Hematopoietic multipotent progenitor cell (in vitro differentiated cells): ENCODE measurements around the gene ZMYM3. TPM values are rescaled to one million over a fixed set of nuclear protein-coding genes. Genes with fewer than 3 reads are reported as not detected.
"Not testable (repeated sequence)": the region's sequence is repeated elsewhere in the genome, so short reads cannot be mapped to it uniquely, and the experiment has no call there.

ENCODE experiments used
- DNase-seq, 3 donors: peaks; one replicate each; pipeline ENCODE4 v3.0.0-alpha.2; 2011 to 2015; ENCODE audit warnings: low read depth in 2 of 3, low spot score in 2 of 3
- total RNA-seq: library from RNA; depleted of rRNA; stranded (reverse); fragments of >200 nt; gene quantifications from one replicate; pipeline ENCODE4 v1.2.3, GENCODE V29; 2012

ZMYM3 gene
- 47.4 TPM for total RNA-seq

DNA sequence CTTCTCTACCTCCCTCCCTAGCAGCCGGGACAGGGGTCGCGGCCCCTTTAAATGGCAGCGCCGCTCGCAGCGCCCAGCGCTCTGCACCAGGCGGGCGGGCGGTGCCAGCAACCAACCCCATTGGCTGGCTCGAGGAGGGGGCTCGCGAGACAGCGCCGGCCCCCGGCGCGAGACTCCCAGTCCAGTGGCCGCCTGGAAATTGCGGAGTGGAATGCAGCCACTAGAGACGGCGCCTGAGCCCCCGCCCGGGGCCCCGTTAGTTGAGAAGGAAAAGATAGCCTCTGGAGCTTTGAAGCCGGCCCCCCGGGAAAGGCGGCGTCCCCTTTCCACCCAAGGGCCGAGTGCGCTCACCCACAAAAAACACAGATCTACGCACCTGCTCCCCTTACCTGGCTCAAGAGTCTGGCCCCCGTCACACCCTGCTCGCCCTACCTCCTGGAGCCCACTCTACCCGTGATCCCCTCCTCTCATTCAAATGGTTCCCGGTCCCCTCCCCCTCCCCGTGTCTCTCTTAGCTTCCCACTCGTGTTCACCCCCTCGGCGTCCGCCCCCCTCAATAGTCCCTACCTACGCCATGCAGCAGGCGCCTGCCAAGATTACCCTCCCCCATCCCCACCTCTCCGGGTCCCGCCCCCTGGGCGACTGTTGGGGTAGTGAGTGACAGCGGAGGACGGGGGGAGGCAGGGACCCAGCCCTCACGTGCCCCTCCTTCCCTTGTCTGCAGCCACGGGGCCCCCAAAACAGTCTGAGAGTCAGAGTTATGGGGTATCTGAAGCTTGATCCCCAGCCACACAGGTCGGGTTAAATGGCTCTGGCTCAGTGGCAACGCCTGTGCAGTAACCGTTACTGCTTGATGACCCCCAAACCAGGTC, at the start of gene ZMYM3:
Gene ZMYM3, minus strand, starts transcription at position 49 of the 872 bp plus-strand sequence. CDS start 885 bp downstream, outside the sequence.
- peak; percentile 33 to 90 (median 85) for DNase-seq

DNA sequence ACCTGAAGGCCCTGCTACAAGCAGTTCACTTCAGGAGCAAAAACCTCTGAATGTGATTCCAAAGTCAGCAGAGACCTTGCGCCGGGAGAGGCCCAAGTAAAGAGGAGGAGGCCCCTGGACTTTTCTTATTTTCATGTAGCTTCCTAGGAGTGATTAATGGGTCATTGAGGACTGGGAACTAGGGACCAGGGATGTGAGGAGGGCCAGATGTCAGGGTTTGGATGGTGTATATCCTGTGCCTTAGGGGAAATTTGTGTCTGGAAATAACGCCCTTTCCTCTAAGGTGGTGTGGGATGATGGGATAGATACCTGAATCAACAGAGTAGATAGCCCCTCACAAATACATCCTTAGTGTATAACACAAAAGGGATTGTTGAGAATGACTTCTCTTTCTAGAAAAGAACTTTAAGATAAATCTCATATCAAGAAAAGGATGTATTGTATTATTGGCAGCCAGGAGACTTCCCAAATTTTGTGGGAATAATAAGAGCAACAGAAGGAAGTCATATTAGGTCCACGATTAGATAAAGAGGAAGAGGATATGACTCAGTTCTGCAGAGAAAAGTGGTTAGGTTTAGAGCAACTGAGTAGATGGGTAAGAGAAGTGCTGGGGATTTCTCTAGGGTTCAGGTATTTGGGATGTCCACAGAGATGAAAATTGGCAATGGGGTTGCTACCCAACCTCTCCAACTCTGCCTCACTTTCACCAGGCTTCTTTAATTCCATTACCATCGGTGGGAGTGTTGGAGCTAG, 48.7 kb upstream of the ZMYM3 start:
- DNase-seq: no peak

DNA sequence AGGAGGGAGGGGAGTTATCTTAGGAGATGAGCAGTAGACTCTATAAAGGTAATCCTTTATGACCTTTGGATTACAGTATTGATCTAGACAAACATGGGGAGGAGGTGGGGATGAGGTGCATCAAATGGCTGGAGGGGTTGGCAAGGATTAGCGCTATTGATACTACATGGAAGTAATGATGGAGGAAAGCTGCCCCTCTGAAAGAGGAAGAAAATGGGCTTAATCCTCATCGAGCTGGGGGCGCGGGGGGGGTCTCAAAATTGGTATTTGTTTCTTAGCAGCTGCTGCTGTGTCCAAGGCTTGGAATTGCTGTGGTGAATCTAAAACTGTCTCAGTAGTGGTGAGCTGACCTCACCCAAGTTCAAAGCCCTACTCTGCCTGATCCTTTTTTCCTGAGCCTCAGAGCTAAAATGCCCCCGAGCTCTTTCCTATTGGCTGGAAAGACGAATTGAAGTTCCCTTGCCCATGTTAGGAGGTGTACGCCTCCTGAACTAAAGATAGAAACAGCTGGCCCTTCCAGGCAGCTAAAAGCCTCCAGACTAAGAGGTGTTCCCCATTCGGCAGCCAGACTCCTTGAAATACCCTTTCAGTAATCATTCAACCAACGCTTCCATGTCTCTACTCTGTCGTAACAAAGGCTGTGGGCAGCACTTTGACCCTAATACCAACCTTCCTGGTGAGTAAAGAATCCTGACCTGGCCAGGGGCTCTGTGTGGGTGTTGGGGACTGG, 47.4 kb upstream of the ZMYM3 start, which contains the start of gene ITGB1BP2:
Gene ITGB1BP2, plus strand, starts transcription at position 556 of the 730 bp plus-strand sequence. Its CDS starts 57 bp downstream, at position 613.
- DNase-seq: no peak

DNA sequence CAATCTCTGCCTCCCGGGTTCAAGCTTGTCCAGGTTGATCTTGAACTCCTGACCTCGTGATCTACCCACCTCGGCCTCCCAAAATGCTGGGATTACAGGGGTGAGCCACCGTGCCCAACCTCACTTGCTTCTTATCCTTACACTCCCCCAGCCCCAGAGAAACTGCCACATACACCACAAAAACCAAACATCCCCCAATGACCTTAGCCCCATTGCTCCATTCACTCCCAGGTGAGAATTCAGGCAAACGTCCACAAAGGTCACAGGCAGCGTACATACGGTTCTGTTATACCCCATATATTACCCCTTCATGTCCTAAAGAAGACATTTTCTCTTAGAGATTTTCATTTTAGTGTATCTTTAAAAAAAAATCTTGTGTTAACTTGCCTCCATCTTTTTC, 46.6 kb upstream of the ZMYM3 start:
- DNase-seq: not testable (repeated sequence)

DNA sequence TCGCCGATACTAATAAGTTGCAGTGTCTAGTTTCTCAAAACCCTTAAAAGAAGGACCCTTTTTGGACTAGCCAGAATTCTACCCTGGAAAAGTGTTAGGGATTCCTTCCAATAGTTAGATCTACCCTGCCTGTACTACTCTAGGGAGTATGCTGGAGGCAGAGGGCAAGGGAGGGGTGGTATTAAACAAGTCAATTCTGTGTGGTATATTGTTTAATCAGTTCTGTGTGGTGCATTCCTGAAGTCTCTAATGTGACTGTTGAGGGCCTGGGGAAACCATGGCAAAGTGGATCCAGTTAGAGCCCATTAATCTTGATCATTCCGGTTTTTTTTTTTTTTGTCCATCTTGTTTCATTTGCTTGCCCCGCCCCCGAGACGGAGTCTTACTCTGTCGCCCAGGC, 46.1 kb upstream of the ZMYM3 start:
- not testable (repeated sequence) for DNase-seq

DNA sequence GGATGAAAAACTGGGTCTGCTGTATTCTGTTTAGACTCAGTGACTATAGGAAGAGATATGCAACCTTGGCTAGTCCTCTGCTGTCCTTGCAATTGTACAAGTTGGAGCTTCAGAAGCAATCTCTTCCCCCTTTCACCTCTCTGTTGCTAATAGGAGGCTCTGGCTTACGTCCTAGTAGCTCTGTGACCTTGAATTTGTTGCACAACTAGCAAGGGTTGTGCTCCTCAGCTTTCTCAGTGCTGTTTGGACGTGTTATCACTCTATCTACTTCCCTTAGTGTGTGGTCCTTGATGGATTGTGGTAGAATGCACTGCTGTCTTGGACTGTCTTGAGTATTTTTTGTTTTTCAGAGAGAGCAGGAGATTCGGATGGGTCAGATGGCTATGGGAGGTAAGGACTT, 44.2 kb upstream of the ZMYM3 start:
- DNase-seq: no peak

DNA sequence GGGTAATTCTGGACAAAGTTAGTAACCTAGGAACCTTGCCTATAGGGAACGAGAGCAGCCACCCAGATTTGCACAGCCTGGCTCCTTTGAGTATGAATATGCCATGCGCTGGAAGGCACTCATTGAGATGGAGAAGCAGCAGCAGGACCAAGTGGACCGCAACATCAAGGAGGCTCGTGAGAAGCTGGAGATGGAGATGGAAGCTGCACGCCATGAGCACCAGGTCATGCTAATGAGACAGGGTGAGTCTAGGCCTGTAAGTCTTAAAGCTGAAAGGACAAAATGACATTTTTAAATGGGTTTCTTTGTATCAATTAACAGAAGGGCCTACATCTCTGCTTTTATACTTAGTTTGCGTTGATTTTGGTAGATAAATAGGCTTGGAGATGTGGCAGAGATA, 42.9 kb upstream of the ZMYM3 start:
- no peak for DNase-seq

DNA sequence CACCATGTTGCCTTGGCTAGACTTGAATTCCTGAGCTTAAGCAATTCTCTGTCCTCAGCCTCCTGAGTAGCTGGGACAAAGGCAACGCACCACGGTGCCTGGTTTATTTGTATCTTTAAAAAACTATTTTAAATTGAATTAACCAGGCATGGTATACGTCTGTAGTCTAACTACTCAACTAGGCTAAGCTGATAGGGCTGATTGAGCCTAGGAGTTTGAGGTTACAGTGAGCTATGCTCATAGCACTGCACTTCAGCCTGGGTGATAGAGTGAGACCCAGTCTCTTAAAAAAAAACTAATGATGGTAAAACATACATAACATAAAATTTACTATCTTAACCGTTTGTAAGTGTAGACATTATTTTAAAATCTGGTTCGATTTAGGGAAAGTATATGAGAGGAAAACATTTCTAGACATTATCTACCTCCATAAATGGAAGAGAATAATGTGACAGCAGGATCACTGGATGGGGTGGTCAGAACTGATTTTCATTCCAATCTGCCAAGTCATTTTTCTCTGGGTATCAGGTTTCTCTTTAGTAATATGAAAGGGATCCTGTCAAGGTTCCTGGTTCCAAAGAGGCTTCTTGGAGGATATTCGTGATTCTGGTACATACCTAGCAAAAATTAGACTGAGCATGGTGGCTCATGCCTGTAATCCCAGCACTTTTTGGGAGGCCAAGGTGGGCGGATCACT, 38.9 kb upstream of the ZMYM3 start:
- no peak for DNase-seq

DNA sequence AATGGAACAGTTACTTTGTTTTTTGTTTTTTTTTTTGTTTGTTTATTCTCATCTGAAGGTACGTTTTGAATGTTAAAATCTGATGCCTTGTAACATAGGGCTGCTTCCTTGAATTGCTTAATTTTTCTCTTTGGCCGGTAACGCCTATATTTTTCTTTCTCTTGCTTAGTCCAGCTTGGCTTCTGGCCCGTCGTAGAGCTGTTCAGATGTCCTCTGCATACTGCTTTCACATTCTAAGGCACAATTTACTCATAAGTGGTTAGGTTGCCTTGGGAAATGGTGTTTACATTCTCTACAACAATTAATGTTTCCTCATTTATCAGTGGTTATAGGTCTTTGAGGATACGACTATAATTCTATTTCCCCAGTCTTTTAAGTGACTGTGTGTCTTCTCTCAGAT, 37.4 kb upstream of the ZMYM3 start:
- DNase-seq: no peak

DNA sequence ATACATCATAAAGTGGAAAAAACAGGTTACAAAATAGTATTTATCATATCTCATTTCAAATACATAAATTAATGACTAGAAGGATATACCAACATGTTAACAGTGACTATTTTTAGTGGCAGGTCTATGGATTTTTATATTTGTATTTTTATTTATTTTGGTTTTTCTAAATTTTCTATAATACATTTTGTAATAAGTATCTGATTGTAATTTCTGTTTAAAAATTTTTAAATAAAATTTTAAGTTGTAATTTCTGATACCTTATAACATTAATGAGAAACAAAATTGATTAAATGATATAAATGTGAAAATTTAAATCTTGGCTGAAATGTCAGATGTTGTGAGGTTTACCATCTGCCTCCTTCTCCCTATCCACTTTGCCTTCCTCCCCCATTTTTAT, 32.0 kb upstream of the ZMYM3 start:
- no peak for DNase-seq

DNA sequence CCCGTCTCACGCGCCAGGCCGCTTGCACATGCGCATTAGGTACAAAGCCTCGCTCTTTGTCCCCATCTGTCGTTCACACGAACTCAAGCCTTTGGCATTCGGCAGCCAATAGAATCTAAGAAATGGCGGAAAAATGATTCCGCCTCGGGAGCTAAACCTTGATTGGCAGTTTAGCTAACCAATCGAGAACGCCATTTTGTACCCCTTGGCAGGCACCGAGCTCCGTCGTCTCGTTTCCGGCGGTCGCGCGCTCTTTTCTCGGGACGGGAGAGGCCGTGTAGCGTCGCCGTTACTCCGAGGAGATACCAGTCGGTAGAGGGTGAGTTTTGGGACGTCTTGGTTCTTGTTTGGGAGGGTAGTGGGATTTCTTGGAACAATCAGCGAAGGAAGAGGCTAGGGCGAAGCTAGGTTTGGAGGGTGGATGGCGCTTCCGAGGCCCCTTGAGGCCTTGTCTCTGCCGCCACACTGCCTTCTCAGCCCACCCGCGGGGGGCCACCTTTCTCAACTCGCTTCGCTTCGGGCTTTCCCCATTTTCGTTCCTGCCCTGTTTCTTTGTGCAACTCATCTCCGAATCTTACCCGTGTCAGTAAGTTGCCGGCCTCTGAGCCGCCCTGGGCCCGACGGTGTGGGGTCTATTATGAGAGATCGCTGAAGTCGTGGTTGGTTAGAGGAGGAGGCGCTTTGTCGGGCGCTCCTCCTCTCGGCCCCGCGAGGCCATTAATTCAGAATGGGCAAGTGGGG, 29.6 kb upstream of the ZMYM3 start, which contains the start of gene NONO:
Gene NONO, plus strand, starts transcription at position 233 of the 741 bp plus-strand sequence. CDS start 7,003 bp downstream, outside the sequence.
- peak; percentile 71 to 98 (median 96) for DNase-seq

DNA sequence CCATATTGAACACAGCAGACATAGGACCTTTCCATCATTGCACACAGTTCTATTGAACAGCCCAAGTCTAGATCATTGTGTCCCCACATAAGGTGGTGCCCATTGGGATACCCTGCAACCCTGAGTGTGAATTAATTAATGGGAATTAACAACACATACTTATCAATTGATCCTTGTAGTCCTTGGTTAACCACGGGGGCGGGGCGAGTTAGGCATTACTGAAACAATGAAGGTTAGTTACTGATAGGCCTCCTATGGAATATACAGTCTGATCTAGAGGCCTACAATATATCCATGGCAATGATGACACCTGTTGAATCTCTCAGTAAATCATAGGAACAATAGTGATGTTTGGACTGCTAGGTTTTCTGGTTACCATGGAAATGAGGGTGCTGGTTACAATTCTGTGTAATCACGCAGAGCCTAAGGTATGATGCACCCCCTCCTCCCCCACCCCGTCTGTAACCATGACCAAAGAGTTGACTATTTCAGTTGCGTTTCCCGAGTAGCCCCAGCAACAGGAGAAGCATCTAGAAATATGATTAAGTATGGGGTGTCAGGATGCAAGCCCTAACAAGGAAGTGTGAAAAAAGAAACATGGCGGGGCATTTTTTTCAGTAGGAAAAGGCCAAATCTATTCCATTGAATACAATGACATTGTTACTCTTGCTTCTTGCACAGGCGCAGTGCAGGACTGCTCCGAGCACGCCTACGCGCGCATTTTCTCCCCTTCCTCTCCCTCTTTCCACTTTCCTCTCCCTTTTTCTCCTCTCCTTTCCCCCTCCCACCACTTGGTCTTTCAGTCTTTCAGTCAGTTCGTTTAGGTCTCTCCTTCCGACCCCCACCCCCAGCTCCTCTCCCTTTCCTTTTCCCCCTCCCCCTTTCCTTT, 28.8 kb upstream of the ZMYM3 start:
- peak in 2 of 3 donors; percentile 23 to 41 for DNase-seq

DNA sequence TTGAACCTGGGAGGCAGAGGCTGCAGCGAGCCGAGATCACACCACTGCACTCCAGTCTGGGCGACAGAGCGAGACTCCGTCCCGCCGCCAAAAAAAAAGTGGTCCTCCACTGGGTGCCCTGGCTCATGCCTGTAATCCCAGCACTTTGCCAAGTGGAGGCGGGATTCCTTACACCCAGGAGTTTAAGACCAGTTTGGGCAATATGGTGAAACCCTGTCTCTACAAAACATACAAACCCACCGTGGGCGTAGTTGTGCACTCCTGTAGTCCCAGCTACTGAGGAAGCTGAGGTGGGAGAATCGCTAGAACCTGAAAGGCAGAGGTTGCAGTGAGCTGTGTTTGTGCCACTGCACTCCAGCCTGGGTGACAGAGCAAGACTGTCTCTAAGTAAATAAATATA, 27.4 kb upstream of the ZMYM3 start:
- DNase-seq: not testable (repeated sequence)

DNA sequence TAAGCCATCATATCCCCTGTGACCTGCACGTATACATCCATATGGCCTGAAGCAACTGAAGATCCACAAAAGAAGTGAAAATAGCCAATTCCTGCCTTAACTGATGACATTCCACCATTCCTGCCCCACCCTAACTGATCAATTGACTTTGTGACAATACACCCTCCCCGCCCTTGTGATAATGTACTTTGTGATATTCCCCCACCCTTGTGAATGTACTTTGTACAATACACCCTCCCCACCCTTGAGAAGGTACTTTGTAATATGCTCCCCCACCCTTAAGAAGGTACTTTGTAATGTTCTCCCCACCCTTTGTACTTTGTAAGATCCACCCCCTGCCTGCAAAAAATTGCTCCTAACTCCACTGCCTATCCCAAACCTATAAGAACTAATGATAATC, 18.4 kb upstream of the ZMYM3 start:
- not testable (repeated sequence) for DNase-seq

DNA sequence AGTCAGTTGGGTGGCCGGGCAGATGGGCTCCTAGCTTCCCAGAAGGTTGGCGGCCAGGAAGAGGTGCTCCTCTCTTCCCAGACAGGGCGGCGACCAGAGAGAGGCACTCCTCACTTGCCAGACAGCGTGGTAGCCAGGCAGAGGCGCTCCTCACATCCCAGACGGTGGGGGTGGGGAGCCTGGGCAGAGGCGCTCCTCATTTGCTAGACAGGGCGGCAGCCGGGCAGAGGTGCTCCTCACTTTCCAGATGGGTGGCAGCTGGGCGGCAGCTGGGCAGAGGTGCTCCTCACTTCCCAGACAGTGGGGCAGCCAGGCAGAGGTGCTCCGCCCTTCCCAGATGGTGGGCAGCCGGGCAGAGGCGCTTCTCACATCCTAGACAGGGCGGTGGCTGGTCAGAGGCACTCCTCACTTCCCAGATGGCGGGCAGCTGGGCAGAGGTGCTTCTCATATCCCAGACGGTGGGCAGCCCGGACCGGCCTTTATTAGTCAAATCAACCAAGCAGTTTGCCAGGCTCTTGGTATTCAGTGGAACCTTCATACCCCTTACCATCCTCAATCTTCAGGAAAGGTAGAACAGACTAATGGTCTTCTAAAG, 16.0 kb upstream of the ZMYM3 start:
- no peak for DNase-seq

DNA sequence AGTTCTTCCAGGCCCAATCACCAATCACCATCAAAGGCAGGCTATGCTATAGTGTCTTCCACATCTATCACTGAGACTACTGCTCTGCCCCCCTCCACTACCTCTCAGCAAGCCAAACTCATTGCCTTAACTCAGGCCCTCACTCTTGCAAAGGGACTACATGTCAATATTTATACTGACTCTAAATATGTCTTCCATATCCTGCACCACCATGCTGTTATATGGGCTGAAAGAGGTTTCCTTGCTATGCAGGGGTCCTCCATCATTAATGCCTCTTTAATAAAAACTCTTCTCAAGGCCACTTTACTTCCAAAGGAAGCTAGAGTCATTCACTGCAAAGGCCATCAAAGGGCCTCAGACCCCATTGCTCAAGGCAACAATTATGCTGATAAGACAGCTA, 14.7 kb upstream of the ZMYM3 start:
- not testable (repeated sequence) for DNase-seq

DNA sequence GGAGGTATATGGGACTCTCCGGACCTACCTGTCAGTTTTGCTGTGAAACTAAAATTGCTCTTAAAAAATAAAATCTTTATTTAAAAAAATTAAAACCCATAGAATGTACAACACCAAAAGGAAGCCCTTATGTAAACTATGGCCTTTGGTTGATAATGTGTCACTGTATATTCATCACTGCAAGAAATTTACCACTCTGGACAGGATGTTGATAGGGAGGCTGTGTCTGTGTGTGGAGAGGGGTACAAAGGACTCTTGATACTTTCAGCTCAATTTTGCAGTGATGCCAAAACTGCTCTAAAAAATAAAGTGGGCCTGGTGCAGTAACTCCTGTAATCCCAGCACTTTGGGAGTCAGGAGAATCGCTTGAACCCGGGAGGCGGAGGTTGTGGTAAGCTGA, 2.9 kb upstream of the ZMYM3 start:
- DNase-seq: no peak

DNA sequence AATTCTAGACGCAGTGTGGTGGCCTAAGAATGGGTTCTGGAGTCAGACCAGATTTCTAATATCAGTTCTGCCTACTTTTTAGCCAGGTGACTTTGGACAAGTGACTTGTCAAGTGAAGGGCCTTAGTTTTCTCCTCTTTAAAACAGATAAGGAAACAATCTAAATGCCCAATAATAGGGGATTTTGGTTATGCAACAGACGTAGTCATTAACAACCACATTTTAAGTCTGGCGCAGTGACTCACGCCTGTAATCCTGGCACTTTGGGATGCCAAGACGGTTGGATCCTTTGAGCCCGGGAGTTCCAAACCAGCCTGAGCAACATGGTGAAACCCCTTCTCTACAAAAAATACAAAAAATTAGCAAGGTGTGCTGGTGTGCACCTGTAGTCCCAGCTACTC, 2.1 kb upstream of the ZMYM3 start:
- DNase-seq: no peak
